GM23248 (cell line): ENCODE measurements around the gene RFTN1.

Source experiments
- EZH2 ChIP-seq: fragments of 200-600 bp; sonication (generic); IDR thresholded peaks from 2 replicates; pipeline ENCODE4 v1.6.1; 2018; ENCODE audit warnings: antibody characterized with exemption, mild to moderate bottlenecking; ENCODE audit not compliant: insufficient read depth, poor library complexity, severe bottlenecking
- EZH2phosphoT487 ChIP-seq: fragments of 200-600 bp; sonication (generic); IDR thresholded peaks from 2 replicates; pipeline ENCODE4 v1.6.1; 2018; ENCODE audit warnings: antibody characterized with exemption, moderate library complexity, mild to moderate bottlenecking, low read depth; ENCODE audit not compliant: insufficient read depth

- TF ChIP-seq EZH2, result no peak
- TF ChIP-seq EZH2phosphoT487, result no peak
These were observed 199.4 kb downstream of the RFTN1 start for GRCh38 chr3:16313886-16314645.
